Measurements from ENCODE around the gene EVI5. TPM values are rescaled to one million over a fixed set of nuclear protein-coding genes. Genes with fewer than 3 reads are reported as not detected.

EVI5 gene
- total RNA-seq, 2 donors from 2014 or later: 45.9 to 48.6 TPM

DNA sequence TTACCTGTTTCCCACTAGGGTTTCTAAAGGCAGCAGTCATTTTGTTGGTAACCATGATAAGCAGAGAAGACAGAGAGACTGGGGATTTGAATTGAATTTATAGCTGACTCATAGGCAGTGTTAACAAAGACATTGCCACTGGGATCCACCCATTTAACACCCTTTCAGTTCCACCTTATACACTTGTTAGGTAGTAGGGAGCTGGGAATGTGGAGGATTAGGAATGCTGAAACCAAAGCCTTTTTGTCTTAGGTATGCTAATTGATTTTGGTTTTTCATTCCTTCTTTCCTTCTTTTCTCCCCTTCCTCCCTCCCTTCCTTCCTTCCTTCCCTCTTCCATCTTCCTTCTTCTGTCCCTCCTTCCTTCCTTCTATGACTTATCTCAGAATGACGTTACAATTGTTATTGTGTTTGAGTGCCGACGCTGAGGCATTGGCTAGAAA lies 7.5 kb upstream of the EVI5 start:
- Histone ChIP-seq H3K36me3 (no peaks in the 10 kb centered on the region), H3K27ac (no peak overlapping the region), H3K27me3 (replicated peaks; ENCODE audit: insufficient read depth) (no peaks in the 10 kb centered on the region), H3K4me1 (ENCODE audit: control insufficient read depth in 1 of 2, low read depth in 2 of 2) (peaks cover 0 to 4% of the 10 kb centered on the region in 2 donors), H3K9me3 (no peaks in the 10 kb centered on the region), H3K4me3 (no peak overlapping the region)
- ATAC-seq (ENCODE audit: insufficient number of reproducible peaks, low FRiP score, low read depth) (no peak), DNase-seq (ENCODE audit: low spot score) (no peak)
- TF ChIP-seq, protein P1, sequence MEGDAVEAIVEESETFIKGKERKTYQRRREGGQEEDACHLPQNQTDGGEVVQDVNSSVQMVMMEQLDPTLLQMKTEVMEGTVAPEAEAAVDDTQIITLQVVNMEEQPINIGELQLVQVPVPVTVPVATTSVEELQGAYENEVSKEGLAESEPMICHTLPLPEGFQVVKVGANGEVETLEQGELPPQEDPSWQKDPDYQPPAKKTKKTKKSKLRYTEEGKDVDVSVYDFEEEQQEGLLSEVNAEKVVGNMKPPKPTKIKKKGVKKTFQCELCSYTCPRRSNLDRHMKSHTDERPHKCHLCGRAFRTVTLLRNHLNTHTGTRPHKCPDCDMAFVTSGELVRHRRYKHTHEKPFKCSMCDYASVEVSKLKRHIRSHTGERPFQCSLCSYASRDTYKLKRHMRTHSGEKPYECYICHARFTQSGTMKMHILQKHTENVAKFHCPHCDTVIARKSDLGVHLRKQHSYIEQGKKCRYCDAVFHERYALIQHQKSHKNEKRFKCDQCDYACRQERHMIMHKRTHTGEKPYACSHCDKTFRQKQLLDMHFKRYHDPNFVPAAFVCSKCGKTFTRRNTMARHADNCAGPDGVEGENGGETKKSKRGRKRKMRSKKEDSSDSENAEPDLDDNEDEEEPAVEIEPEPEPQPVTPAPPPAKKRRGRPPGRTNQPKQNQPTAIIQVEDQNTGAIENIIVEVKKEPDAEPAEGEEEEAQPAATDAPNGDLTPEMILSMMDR (IDR thresholded peaks at IDR 0.05): no peak

DNA sequence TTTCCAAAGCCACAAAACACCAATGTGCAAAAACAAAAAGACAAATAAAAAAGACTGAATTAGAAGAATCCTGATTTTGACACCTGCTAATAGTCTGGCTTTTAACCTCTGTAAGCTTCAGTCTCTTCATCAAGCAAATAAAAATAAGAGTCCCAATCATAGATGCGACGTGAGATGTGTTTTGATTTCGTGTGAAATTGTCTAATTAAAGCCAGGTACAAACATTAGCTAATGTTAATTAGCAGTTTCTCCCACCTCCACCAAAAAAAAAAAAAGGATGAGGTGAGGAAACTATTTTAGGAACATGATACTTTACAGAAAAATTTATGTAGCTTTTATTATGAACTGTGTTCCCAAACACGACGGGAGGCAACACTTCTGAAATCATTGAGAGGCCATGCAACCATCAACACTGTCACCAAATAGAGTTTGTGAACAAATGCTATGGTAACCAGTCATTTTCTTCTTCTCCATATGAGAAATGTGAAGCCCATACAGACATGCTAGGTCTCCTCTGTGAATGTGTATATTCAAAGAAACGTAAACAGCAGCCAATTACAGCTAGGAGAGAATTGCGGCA lies 6.7 kb upstream of the EVI5 start:
- TF ChIP-seq, protein P1 (IDR thresholded peaks at IDR 0.05): no peak
- H3K4me3 ChIP-seq: no peak overlapping the region
- no peaks in the 10 kb centered on the region for H3K36me3 ChIP-seq
- ATAC-seq (ENCODE audit: insufficient number of reproducible peaks, low FRiP score, low read depth) (no peak), DNase-seq (ENCODE audit: low spot score) (no peak)
- no peak overlapping the region for H3K27ac ChIP-seq
- no peaks in the 10 kb centered on the region for H3K9me3 ChIP-seq
- peaks cover 0 to 4% of the 10 kb centered on the region in 2 donors for H3K4me1 ChIP-seq (ENCODE audit: control insufficient read depth in 1 of 2, low read depth in 2 of 2)
- no peaks in the 10 kb centered on the region for H3K27me3 ChIP-seq (replicated peaks; ENCODE audit: insufficient read depth)

DNA sequence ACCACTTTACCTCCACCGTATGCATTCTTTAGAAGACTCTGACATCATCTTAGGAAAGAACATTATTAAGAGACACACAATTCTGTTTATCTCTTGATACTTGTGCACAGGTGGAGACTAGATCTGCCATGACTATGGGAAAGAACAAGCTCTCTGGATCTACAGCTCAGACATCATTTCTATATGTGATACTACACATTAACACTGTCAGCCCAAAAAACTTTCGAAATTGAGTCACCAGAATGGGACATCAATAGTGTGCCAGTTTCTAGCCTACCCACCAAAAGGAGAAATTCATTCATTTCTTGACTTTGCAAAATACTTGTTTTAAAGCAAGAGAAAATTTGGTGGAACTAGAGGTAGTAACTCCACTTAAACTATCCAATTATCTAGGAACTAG lies 6.0 kb upstream of the EVI5 start:
- Histone ChIP-seq H3K27ac (no peak overlapping the region), H3K9me3 (no peaks in the 10 kb centered on the region), H3K4me3 (no peak overlapping the region), H3K27me3 (replicated peaks; ENCODE audit: insufficient read depth) (no peaks in the 10 kb centered on the region), H3K36me3 (no peaks in the 10 kb centered on the region), H3K4me1 (ENCODE audit: control insufficient read depth in 1 of 2, low read depth in 2 of 2) (peaks cover 0 to 4% of the 10 kb centered on the region in 2 donors)
- TF ChIP-seq, protein P1 (IDR thresholded peaks at IDR 0.05): no peak
- no peak for DNase-seq (ENCODE audit: low spot score)
- ATAC-seq (ENCODE audit: insufficient number of reproducible peaks, low FRiP score, low read depth): no peak

DNA sequence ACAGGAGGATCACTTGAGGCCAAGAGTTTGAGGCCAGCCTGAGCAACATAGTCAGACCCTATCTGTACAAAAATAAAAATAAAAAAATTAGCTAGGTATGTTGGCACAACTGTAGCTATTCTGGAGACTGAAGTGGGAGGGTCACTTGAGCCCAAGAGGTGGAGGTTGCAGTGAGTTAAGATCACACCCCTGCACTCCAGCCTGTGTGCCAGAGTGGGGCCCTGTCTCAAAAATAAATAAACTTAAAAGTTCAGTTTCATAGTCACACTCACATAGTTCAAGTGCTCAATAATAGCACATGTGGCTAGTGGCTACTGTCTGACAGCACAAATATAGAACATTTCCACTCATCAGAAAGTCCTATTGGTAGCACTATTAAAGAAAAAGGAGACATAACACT lies 5.2 kb upstream of the EVI5 start:
- no peaks in the 10 kb centered on the region for H3K27me3 ChIP-seq (replicated peaks; ENCODE audit: insufficient read depth)
- no peak overlapping the region for H3K27ac ChIP-seq
- no peak for ATAC-seq (ENCODE audit: insufficient number of reproducible peaks, low FRiP score, low read depth)

DNA sequence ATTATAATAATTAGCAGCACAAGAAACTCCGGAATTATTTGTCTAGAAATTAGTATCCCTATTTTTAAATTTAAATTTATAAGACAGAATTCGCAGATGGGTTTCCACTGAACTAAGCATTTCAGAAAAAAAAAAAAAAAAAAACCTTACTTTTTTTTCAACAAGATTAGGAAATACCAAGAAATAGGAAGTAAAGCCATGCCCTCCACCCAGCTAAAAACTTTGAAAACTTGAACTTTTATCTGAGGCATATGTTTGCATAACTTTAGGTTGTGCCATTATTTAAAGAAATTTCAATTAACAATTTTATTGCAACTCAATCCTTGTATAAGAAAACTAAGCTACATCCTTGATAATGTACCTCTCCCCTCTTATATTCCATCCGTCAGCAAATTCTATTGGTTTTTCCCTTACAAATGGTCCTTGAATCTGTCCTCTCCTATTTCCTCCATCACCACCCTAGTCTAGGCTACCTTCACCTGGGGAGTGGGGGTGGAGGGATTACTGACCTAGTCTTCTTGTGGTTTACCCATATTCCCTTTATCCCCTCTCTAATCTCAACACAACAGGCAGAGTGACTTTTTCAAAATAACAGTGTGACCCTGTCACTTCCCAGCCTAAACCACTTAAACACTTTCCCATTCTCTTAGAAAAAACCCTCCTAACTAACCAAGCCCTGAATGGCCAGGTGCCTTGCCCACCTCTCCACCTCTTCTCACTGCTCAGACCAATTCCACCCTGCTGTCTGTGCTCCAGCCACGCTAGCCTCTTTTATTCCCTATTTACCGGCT lies 1.4 kb upstream of the EVI5 start:
- Histone ChIP-seq H3K4me3 (peak overlapping the region; percentile 89), H3K27ac (peak overlapping the region; percentile 98 to 99), H3K27me3 (replicated peaks; ENCODE audit: insufficient read depth) (no peaks in the 10 kb centered on the region), H3K36me3 (no peaks in the 10 kb centered on the region), H3K4me1 (ENCODE audit: control insufficient read depth in 1 of 2, low read depth in 2 of 2) (peaks cover 8 to 15% of the 10 kb centered on the region in 2 donors), H3K9me3 (no peaks in the 10 kb centered on the region)
- ATAC-seq (ENCODE audit: insufficient number of reproducible peaks, low FRiP score, low read depth) (no peak), DNase-seq (ENCODE audit: low spot score) (no peak)
- TF ChIP-seq, protein P1 (IDR thresholded peaks at IDR 0.05): no peak

More for the DNA sequence above, 5.2 kb upstream of the EVI5 start:
- Histone ChIP-seq H3K4me3 (no peak overlapping the region), H3K36me3 (no peaks in the 10 kb centered on the region), H3K4me1 (ENCODE audit: control insufficient read depth in 1 of 2, low read depth in 2 of 2) (no peaks in the 10 kb centered on the region), H3K9me3 (no peaks in the 10 kb centered on the region)
- no peak for DNase-seq (ENCODE audit: low spot score)
- TF ChIP-seq, protein P1 (IDR thresholded peaks at IDR 0.05): no peak
